A673 (cell line): ENCODE results near the gene THRSP. TPM values are rescaled to one million over a fixed set of nuclear protein-coding genes. Genes with fewer than 3 reads are reported as not detected.
A peak's percentile ranks its signal among the peaks of the same experiment; 100 is the strongest.

Experiments used
- BruUV-seq: library from RNA; stranded (reverse); fragments of 400-500 nt; replicated peaks from 2 replicates; lab custom pipeline; 2021; lab: Mats Ljungman, UMichigan
- CTCF ChIA-PET: fragments of 300-600 bp; sonication (Branson Sonifier 250); formaldehyde crosslinking; loops from one replicate; lab custom pipeline; 2022; ENCODE audit warnings: antibody characterized with exemption; lab: Charles Lee
- POLR2A ChIA-PET: fragments of 300-600 bp; sonication (Branson Sonifier 250); formaldehyde crosslinking; loops from one replicate; lab custom pipeline; 2022; ENCODE audit warnings: antibody characterized with exemption; ENCODE audit not compliant: low non-redundant PET; lab: Charles Lee
- DNase-seq: peaks from one replicate; pipeline ENCODE4 v3.0.0-alpha.2; 2015; ENCODE audit warnings: low spot score
- H3K27ac ChIP-seq: fragments of 200-600 bp; sonication (generic); 2 replicates; pipeline ENCODE4 v1.5.1; 2016; ENCODE audit warnings: mixed run types, low read depth, mild to moderate bottlenecking, mixed read lengths, antibody characterized with exemption, low read length; ENCODE audit not compliant: poor library complexity, severe bottlenecking
- H3K27me3 ChIP-seq: fragments of 200-600 bp; sonication (generic); replicated peaks from 2 replicates; pipeline ENCODE4 v1.6.1; 2017; ENCODE audit warnings: mixed run types, low read depth, mild to moderate bottlenecking, mixed read lengths, antibody characterized with exemption, low read length; ENCODE audit not compliant: insufficient read depth, poor library complexity
- H3K36me3 ChIP-seq: fragments of 200-600 bp; sonication (generic); 2 replicates; pipeline ENCODE4 v1.6.1; 2016; ENCODE audit warnings: mixed run types, mild to moderate bottlenecking, mixed read lengths, antibody characterized with exemption, low read length; ENCODE audit not compliant: insufficient read depth, poor library complexity, severe bottlenecking
- H3K4me1 ChIP-seq: fragments of 200-600 bp; sonication (generic); 2 replicates; pipeline ENCODE4 v1.6.1; 2017; ENCODE audit warnings: mixed run types, mild to moderate bottlenecking, mixed read lengths, antibody characterized with exemption, low read length; ENCODE audit not compliant: insufficient read depth, poor library complexity, severe bottlenecking
- H3K4me3 ChIP-seq: fragments of 200-600 bp; sonication (generic); 2 replicates; pipeline ENCODE4 v1.5.1; 2016; ENCODE audit warnings: low read depth, mixed run types, mild to moderate bottlenecking, mixed read lengths, low read length; ENCODE audit not compliant: poor library complexity, severe bottlenecking
- H3K9me3 ChIP-seq: fragments of 200-600 bp; sonication (generic); 2 replicates; pipeline ENCODE4 v1.6.1; 2016; ENCODE audit warnings: mixed run types, low read depth, mild to moderate bottlenecking, mixed read lengths, antibody characterized with exemption, low read length; ENCODE audit not compliant: poor library complexity, severe bottlenecking
- EZH2 ChIP-seq: fragments of 200-600 bp; sonication (generic); IDR thresholded peaks from 2 replicates; pipeline ENCODE4 v1.6.1; 2017; ENCODE audit warnings: borderline replicate concordance, low read depth, mild to moderate bottlenecking, mixed read lengths, antibody characterized with exemption, low read length; ENCODE audit not compliant: poor library complexity, severe bottlenecking
- intact Hi-C: fragments of 100-400 bp; cut with micrococcal nuclease; formaldehyde crosslinking; loops from one replicate; pipeline ENCODE4 v1.10.0; 2022; ENCODE audit not compliant: unreplicated experiment
- total RNA-seq: library from RNA; stranded (reverse); gene quantifications from 2 replicates; pipeline ENCODE4 v1.2.3, GENCODE V29; 2021
- TF ChIP-seq, protein P1 (sequence below): fragments of 300-800, 200-600 bp; sonication (generic); conservative IDR thresholded peaks from 2 replicates; pipeline ENCODE4 v1.5.1; 2017; ENCODE audit warnings: low read depth, mild to moderate bottlenecking, antibody characterized with exemption, low read length, moderate library complexity, mixed read lengths

THRSP gene
- total RNA-seq, 1 experiment from 2014 or later, result not detected

DNA sequence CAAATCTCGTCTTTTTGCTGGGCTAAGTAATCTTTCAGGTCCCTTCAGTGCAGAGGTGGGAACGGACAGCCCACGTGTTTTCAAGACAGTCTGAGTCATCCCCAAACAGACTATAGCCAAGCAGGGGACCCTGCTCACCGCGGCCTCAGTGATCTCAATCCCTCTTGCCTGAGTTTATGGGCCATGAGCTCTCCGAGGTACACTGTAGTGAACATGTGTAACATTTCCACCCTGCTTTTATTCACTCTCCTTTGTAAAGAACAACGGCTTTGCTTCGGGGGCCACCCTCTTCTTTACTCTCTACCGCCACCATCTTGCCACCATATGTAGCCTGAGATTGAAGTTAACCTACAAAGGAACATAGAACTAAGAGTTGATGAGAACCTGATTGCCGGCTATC lies 29.0 kb upstream of the THRSP start:
- DNase-seq, result no peak
- ChIA-PET POLR2A (no interaction called here), CTCF (no interaction called here)
- Histone ChIP-seq H3K27me3 (no peaks in the 10 kb centered on the region), H3K9me3 (no peaks in the 10 kb centered on the region), H3K27ac (no peak overlapping the region), H3K4me1 (peaks cover 17% of the 10 kb centered on the region), H3K4me3 (no peak overlapping the region), H3K36me3 (no peaks in the 10 kb centered on the region)
- TF ChIP-seq, protein P1, sequence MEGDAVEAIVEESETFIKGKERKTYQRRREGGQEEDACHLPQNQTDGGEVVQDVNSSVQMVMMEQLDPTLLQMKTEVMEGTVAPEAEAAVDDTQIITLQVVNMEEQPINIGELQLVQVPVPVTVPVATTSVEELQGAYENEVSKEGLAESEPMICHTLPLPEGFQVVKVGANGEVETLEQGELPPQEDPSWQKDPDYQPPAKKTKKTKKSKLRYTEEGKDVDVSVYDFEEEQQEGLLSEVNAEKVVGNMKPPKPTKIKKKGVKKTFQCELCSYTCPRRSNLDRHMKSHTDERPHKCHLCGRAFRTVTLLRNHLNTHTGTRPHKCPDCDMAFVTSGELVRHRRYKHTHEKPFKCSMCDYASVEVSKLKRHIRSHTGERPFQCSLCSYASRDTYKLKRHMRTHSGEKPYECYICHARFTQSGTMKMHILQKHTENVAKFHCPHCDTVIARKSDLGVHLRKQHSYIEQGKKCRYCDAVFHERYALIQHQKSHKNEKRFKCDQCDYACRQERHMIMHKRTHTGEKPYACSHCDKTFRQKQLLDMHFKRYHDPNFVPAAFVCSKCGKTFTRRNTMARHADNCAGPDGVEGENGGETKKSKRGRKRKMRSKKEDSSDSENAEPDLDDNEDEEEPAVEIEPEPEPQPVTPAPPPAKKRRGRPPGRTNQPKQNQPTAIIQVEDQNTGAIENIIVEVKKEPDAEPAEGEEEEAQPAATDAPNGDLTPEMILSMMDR, result peak; percentile 42
- no peak for TF ChIP-seq EZH2
- BruUV-seq, result no TSS peak
- intact Hi-C loops, result no loop called here

DNA sequence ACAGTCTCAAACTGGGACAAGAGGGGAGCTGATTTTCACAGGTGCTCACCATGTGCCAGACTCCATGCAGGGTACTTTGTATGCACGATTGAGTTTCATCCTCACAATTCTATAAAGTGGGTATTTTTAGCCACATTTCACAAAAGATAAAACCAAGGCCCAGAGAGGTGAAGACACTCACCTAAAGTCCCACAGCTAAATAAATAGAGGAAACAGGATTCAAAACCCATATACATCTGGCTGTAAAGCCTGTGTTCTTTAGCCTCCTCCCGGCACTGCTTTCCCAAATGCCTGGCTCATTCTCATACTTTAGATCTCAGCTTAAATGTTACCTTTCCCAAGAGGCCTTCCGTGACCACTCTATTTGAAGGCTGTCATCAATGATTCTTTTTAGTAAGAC lies 27.3 kb upstream of the THRSP start:
- no TSS peak for BruUV-seq
- DNase-seq, result no peak
- TF ChIP-seq, protein P1, result no peak
- no peak for TF ChIP-seq EZH2
- ChIA-PET CTCF (interaction anchor here (0.7 kb wide), 1 partner anchor 247 kb away, joined by 9 read pairs; no protein-coding TSS in a partner anchor), POLR2A (interaction anchor here (0.7 kb wide), 1 partner anchor 41 kb away, joined by 3 read pairs; no protein-coding TSS in a partner anchor)
- H3K9me3 ChIP-seq, result no peaks in the 10 kb centered on the region
- H3K27me3 ChIP-seq, result no peaks in the 10 kb centered on the region
- intact Hi-C loops, result no loop called here
- H3K36me3 ChIP-seq, result no peaks in the 10 kb centered on the region
- peaks cover 18% of the 10 kb centered on the region for H3K4me1 ChIP-seq
- H3K4me3 ChIP-seq, result no peak overlapping the region
- H3K27ac ChIP-seq, result no peak overlapping the region

DNA sequence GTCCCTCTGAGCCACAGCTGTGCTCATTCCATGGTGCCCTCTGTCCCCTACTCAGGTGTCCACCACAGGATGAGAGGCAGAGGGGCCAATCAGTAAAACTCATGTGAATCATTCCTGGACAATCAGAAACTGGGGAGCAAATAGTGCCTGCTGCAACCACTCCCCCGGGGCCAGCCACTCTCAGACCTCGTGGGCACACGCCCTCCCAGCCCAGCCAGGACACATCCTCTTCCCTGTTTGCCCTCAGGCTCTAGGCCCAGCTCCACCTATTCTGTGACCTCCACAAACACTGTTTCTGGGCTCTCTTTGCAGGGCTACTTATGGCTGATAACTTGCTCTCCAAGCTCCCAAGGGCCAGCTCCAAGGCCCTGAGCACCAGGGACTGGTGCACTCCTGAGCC lies 26.6 kb upstream of the THRSP start:
- ChIA-PET CTCF (no interaction called here), POLR2A (no interaction called here)
- no peaks in the 10 kb centered on the region for H3K27me3 ChIP-seq

More for the DNA sequence above, 26.6 kb upstream of the THRSP start:
- H3K4me3 ChIP-seq, result no peak overlapping the region
- no peaks in the 10 kb centered on the region for H3K36me3 ChIP-seq
- no peak for DNase-seq
- no peak overlapping the region for H3K27ac ChIP-seq
- no peaks in the 10 kb centered on the region for H3K9me3 ChIP-seq
- TF ChIP-seq, protein P1, result no peak
- TF ChIP-seq EZH2, result no peak
- BruUV-seq, result no TSS peak
- intact Hi-C loops, result no loop called here
- H3K4me1 ChIP-seq, result peaks cover 20% of the 10 kb centered on the region
